ENCODE results near the gene DUOXA2. TPM values are rescaled to one million over a fixed set of nuclear protein-coding genes. Genes with fewer than 3 reads are reported as not detected.

Gene DUOXA2
- total and polyA plus RNA-seq, 12 donors, result not detected

- 81 to 86% methylated on average over 10 of the region's 10 CpGs for WGBS, 2 donors
- no peak for DNase-seq
- Histone ChIP-seq H3K4me3 (no peak overlapping the region), H3K36me3 (no peaks in the 10 kb centered on the region), H3K27ac (no peak overlapping the region), H3K27me3 (peaks cover 0 to 12% (median 0%) of the 10 kb centered on the region in 7 donors), H3K4me1 (peaks cover 0 to 4% (median 0%) of the 10 kb centered on the region in 9 donors), H3K9me3 (no peaks in the 10 kb centered on the region)
- intact Hi-C loops (cut with DNase I), result no loop called here
- TF ChIP-seq, protein P1, sequence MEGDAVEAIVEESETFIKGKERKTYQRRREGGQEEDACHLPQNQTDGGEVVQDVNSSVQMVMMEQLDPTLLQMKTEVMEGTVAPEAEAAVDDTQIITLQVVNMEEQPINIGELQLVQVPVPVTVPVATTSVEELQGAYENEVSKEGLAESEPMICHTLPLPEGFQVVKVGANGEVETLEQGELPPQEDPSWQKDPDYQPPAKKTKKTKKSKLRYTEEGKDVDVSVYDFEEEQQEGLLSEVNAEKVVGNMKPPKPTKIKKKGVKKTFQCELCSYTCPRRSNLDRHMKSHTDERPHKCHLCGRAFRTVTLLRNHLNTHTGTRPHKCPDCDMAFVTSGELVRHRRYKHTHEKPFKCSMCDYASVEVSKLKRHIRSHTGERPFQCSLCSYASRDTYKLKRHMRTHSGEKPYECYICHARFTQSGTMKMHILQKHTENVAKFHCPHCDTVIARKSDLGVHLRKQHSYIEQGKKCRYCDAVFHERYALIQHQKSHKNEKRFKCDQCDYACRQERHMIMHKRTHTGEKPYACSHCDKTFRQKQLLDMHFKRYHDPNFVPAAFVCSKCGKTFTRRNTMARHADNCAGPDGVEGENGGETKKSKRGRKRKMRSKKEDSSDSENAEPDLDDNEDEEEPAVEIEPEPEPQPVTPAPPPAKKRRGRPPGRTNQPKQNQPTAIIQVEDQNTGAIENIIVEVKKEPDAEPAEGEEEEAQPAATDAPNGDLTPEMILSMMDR (IDR thresholded peaks at IDR 0.05), result no peak
- peak in 2 of 8 donors; percentile 20 to 24 for ATAC-seq
These were observed 25.1 kb upstream of the DUOXA2 start for GRCh38 chr15:45088801-45089711.

- Histone ChIP-seq H3K27ac (no peak overlapping the region), H3K9me3 (no peaks in the 10 kb centered on the region), H3K27me3 (peaks cover 0 to 12% (median 0%) of the 10 kb centered on the region in 7 donors), H3K4me3 (no peak overlapping the region), H3K36me3 (no peaks in the 10 kb centered on the region), H3K4me1 (peaks cover 0 to 4% (median 0%) of the 10 kb centered on the region in 9 donors)
- TF ChIP-seq, protein P1 (IDR thresholded peaks at IDR 0.05), result no peak
- no peak for ATAC-seq
- DNase-seq, result no peak
- WGBS, 2 donors, result 38 to 40% methylated on average over 3 of the region's 3 CpGs
- intact Hi-C loops (cut with DNase I), result no loop called here
These were observed 24.3 kb upstream of the DUOXA2 start for GRCh38 chr15:45089712-45090373.

GRCh38 chr15:45091161-45091560 is 23.0 kb upstream of the DUOXA2 start:
- intact Hi-C loops (cut with DNase I), result no loop called here
- DNase-seq (no peak), ATAC-seq (no peak)
- Histone ChIP-seq H3K27ac (no peak overlapping the region), H3K4me3 (no peak overlapping the region), H3K36me3 (no peaks in the 10 kb centered on the region), H3K27me3 (peaks cover 0 to 12% (median 0%) of the 10 kb centered on the region in 7 donors), H3K9me3 (no peaks in the 10 kb centered on the region), H3K4me1 (peaks cover 0 to 4% (median 0%) of the 10 kb centered on the region in 9 donors)
- TF ChIP-seq, protein P1 (IDR thresholded peaks at IDR 0.05), result no peak
- WGBS, 2 donors, result 61% methylated on average over 7 of the region's 7 CpGs

GRCh38 chr15:45091576-45091975 is 22.6 kb upstream of the DUOXA2 start:
- DNase-seq, result peak; percentile 42 to 54
- peak; percentile 57 to 97 (median 88) for ATAC-seq
- TF ChIP-seq, protein P1 (IDR thresholded peaks at IDR 0.05), result no peak
- H3K4me3 ChIP-seq, result no peak overlapping the region
- WGBS, 2 donors, result 48 to 61% methylated on average over 2 of the region's 2 CpGs
- H3K27me3 ChIP-seq, result peaks cover 0 to 12% (median 0%) of the 10 kb centered on the region in 7 donors
- no peak overlapping the region for H3K27ac ChIP-seq
- intact Hi-C loops (cut with DNase I), result no loop called here
- no peaks in the 10 kb centered on the region for H3K36me3 ChIP-seq
- no peaks in the 10 kb centered on the region for H3K9me3 ChIP-seq
- peaks cover 0 to 4% (median 0%) of the 10 kb centered on the region in 9 donors for H3K4me1 ChIP-seq

Data from heart right ventricle (tissue), 16 donors.